ENCODE results near the gene SFI1.
"Not testable (repeated sequence)": the region's sequence is repeated elsewhere in the genome, so short reads cannot be mapped to it uniquely, and the experiment has no call there.

SFI1 gene

GRCh38 chr22:31635638-31636306 is 139.4 kb downstream of the SFI1 start:
- DNase-seq (ENCODE audit: low spot score) = no peak

DNA sequence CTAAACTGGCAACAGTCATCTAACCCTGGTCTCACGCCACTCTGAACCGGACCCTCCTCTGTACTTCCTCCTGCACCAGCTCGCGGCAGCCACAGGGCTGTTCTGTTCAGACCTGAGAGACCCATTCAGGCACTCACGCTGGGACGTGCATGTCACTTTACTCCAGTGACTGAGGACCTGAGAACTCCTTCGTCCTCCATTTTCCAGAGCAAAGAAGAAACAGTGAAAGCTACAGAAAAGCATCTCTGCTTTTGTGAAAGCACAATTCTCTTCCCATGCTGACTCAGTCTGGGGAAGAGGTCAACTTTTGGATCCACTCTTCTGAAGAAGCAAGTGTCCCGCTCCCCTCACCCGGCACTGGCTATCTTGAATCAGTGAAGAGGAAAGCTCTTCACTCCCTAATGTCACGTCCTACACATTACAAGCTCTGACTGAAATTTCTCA is 141.1 kb downstream of the SFI1 start:
- DNase-seq (ENCODE audit: low spot score) = no peak

DNA sequence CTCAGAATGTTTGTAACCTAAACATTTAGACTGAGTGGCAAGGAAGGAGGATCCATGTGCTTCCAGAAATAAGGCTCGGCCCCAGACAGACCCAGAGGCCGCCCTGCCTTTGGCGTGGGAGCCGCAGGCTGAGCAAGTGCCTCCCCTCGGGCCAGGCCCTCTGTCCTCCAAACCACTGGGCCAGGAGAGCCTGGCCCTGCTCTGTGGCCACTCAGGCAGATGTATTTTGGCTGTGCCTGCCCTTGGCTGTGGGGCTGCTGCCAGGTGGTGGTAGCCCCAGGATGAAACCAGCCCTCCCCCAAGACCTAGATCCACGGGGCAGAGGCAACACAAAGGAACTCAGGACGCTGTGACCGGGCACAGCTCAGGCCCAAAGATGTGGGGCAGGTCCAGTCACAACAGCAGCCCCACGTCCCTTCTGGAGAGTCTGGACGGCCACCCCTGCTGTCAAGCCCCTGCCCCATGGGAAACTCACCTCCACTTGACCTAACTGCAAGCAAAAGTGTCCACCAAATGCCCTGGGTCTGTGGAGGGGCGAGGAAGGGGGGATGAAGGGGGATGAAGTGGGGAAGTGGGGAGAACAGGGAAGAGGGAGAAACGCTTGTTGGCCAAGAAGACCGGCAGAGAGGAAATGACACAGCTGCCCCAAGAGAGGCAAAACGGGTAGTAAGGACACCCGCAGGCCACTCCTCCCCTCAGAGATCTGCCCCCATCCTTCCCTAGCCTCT is 141.7 kb downstream of the SFI1 start:
- DNase-seq (ENCODE audit: low spot score) = peak; percentile 47

- DNase-seq (ENCODE audit: low spot score) = no peak
Observed at GRCh38 chr22:31639436-31640039, 143.2 kb downstream of the SFI1 start.

GRCh38 chr22:31646186-31647019 is 150.1 kb downstream of the SFI1 start:
- DNase-seq (ENCODE audit: low spot score) = no peak

DNA sequence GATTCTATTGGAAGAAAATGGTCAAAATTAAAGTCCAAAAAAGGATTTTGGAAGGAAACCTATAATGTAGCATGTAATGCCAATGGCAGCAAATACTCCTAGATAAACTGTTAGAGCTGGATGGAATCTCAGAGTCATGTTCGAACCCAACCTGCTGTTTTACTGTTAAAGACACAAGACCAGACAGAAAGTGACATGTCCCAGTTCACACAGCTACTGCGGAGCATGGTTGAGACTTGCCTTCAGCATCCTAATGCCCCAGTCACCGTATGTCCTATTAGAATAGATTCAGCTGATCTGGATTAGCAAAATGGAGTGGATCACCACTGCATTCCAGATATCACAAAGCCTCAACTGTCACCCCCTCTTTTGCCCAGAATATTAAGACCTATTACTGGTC is 150.7 kb downstream of the SFI1 start:
- no peak for DNase-seq (ENCODE audit: low spot score)

DNA sequence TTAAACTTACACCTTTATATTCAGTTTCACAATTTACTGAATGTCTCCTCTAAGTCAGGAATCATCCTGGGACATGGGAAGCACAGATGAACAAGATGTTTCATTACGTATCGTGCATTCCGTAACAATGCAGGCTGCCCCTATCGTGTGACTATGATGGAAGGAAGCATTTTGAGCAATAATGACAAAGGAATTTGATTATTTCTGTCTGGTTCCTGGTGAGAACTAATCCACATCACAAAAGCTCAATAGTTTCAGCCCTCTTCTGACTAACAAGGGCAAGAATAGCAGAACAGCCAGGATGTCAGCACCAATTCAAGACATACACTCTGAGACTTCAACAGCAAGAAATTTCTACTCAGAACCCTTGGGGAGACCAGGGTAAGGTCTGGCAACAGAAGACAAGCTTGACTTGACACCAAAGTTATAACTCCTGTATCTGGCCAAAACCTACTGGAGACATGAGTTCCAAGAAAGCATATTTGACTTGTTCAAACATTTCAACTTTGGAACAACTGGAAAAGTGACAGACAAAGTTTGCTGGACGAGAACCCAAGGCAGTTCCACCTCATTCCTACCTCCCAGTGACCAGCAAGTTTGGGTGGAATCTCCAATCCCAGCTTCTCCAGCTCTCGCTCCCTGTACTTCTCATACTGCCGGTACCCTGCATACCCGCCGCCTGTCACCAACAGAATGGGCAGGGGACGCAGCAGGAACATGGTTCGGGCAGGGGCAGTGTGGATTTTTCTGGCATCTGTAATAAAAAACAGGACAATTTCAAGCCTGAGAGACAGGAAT is 151.4 kb downstream of the SFI1 start:
- no peak for DNase-seq (ENCODE audit: low spot score)

GRCh38 chr22:31650391-31650790 is 154.1 kb downstream of the SFI1 start:
- DNase-seq (ENCODE audit: low spot score) = no peak

DNA sequence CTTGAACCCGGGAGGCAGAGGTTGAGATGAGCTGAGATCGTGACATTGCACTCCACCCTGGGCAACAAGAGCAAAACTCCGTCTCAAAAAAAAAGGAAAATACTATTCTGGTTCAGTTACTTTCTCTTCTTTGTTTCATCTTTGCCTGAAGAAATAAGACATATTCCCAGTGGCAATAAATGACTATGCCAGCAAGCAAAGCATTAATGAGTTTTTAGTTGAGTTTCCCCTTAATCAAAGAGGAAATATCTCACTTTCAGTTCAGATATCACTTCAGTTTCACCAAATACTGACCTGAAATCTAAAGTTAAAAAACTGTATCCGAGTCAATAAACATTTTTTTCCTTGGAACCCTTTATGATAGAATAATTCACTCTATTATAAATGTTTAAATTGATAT is 155.3 kb downstream of the SFI1 start:
- DNase-seq (ENCODE audit: low spot score) = no peak

- DNase-seq (ENCODE audit: low spot score) = no peak
Observed at GRCh38 chr22:31652088-31652487, 155.8 kb downstream of the SFI1 start.

- no peak for DNase-seq (ENCODE audit: low spot score)
Observed at GRCh38 chr22:31652911-31653684, 156.8 kb downstream of the SFI1 start.

- DNase-seq (ENCODE audit: low spot score) = no peak
Observed at GRCh38 chr22:31653944-31654343, 157.6 kb downstream of the SFI1 start.

- no peak for DNase-seq (ENCODE audit: low spot score)
Observed at GRCh38 chr22:31654408-31654807, 158.1 kb downstream of the SFI1 start.

- DNase-seq (ENCODE audit: low spot score) = no peak
Observed at GRCh38 chr22:31659246-31659645, 162.9 kb downstream of the SFI1 start.

DNA sequence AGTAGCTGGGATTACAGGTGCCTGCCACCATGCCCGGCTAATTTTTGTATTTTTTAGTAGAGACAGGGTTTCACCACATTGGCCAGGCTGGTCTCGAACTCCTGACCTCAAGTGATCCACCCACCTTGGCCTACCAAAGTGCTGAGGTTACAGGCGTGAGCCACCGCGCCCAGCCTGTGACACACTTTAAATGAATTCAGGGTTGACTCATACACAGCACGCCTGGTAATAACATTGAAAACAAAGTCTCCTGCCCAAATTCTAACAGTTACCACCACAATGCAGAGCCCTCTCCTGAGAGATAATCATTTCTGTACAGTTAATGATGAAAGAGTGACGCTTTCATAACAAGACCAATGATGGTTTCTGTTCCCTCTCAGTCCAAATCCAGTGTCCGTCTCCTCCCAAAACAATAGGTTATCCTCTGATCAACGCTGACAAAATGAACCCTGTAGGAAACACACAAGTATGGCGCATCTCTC is 164.6 kb downstream of the SFI1 start:
- not testable (repeated sequence) for DNase-seq (ENCODE audit: low spot score)

DNA sequence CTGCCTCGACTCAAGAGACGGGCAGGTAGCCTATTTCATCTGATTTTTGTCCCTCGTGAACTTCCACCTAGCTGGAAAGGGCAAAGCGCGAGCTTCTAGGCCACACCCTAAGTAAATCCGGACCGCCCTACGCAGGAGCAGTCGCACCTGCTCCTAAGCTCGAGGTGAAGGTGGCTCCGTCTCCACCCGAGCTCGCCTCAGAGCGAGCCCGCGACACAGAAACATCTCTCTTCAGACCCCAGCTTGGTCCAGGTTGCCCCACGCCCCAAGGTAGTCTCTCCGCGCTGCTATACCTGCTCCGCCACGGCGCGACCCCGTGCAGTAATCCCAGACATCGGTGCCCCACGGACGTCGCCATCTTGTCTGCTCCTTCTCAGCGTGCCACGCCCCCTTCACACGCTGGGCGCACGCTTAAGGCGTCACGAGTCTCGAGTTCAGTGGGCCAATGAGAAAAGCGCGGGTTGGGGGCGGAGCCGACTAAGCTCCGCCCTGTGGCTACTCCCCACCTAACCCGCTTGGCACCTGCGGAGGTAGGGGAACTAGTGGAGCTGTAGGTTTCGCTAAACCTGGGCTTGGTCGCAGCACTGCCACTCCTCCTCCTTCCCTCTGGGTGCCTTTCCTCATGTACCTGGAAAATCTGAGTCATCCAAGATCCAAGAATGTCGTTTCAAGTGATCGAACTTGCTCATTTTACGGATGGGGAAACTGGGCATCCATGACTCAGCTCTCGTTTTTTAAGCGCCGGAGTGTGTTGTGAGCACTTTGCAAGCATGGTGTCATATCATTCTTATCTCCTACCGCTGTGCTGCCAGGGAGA is 165.7 kb downstream of the SFI1 start, which contains the start of gene PISD:
TSS of gene PISD (minus strand) at position 365 of the 817 bp plus-strand sequence. CDS start at position 358, 7 bp downstream.
- DNase-seq (ENCODE audit: low spot score) = peak; percentile 89

DNA sequence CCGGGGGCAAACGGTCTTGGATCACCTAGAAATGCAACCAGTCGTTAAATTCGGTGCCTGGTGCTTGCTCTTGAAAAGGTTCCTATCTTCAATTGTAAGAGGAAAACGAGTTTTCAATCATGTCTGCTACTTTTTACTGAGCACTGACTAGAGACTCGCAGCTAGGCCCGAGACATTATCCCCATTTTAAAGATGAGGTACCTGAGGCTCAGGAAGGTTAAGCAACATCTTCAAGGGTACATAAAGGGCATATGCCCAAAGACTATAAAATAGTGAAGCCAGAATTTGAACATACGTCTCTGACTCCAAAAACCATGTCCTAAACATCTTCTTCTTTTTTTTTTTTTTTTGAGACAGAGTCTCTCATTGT is 166.3 kb downstream of the SFI1 start:
- no peak for DNase-seq (ENCODE audit: low spot score)

Data from globus pallidus (tissue), 1 donor.